Measurements from ENCODE around the gene NYNRIN. TPM values are rescaled to one million over a fixed set of nuclear protein-coding genes. Genes with fewer than 3 reads are reported as not detected.
"Not testable (repeated sequence)": the region's sequence is repeated elsewhere in the genome, so short reads cannot be mapped to it uniquely, and the experiment has no call there.

Gene NYNRIN
- total RNA-seq, result 10 to 100 TPM; 18.5 to 43.6 (median 29.8) TPM

DNA sequence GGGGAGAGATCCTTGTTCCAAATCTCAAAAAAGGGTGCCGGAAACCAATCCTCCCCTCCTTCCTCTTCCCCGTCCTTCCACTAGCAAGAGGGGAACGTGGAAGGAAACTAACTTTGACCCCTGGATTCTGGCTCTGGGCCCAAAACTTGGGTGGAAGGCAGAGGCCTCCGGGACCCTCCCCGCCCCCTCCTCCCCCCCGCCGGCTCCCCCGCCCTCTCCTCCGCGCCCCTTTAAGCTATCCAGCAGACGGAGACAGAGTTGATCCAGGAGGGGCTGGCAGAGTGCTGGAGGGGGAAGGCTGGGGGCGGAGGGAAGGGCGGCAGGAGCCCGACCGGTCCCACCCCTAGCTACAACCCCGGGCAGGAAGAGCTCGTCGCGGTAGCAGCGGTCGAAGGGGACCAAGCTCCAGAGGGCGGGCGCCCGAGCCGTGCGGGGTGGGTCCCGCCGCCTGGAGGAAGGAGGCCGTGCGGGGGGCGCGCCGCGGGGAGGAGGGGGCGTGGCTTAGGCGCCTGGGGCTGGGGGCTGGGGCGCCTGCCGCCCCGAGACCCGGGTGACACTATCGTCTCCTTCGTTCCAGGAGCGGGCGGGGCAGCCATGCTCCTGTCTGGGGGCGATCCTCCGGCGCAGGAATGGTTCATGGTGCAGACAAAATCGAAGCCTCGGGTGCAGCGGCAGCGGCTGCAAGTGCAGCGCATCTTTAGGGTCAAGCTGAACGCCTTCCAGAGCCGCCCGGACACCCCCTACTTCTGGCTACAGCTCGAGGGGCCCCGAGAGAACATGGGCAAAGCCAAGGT lies at the start of gene NYNRIN:
Gene NYNRIN, plus strand, starts transcription at position 351 of the 794 bp plus-strand sequence. Its CDS starts 244 bp downstream, at position 595.
- 7% methylated on average over 15 of the region's 57 CpGs for WGBS
- peaks cover 94% of the 10 kb centered on the region for H3K4me1 ChIP-seq
- DNase-seq (ENCODE audit: low spot score in 2 of 2), result peak in 1 of 2 donors; percentile 73

DNA sequence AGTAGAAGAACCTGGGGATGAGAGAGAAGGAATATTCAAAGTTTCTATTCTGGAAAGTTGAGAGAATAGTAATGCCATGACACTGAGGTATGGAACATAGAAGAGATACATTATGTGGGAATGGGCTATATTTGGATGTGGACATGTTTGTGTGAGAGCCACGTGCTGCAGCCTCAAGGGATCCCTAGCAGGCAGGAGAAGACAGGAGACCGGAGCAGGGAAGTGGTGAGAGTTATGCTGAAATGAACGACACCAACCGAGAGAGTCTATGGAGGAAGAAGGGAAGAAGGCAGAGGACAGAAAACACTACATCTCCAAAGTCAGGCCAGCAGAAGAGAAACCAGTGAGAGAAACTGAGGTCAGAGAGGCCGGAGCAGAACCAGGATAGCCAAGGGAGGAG lies 49.1 kb upstream of the NYNRIN start:
- Histone ChIP-seq H3K4me3 (no peak overlapping the region), H3K9me3 (no peaks in the 10 kb centered on the region), H3K27ac (no peak overlapping the region), H3K36me3 (no peaks in the 10 kb centered on the region), H3K27me3 (no peaks in the 10 kb centered on the region), H3K4me1 (no peaks in the 10 kb centered on the region)
- 75% methylated on average over 5 of the region's 5 CpGs for WGBS
- TF ChIP-seq POLR2A (IDR thresholded peaks at IDR 0.05) (no peak), POLR2AphosphoS5 (IDR thresholded peaks at IDR 0.05) (no peak), EP300 (IDR thresholded peaks at IDR 0.05) (no peak)
- no peak for DNase-seq (ENCODE audit: low spot score in 2 of 2)

More for the DNA sequence above, at the start of gene NYNRIN:
- H3K9me3 ChIP-seq, result no peaks in the 10 kb centered on the region
- no peaks in the 10 kb centered on the region for H3K27me3 ChIP-seq
- H3K4me3 ChIP-seq, result peak within 1 kb of the TSS; percentile 62
- no peaks in the 10 kb centered on the region for H3K36me3 ChIP-seq
- TF ChIP-seq POLR2A (IDR thresholded peaks at IDR 0.05), result no peak
- no peak for TF ChIP-seq EP300 (IDR thresholded peaks at IDR 0.05)
- no peak for TF ChIP-seq POLR2AphosphoS5 (IDR thresholded peaks at IDR 0.05)
- TF ChIP-seq, protein P1, sequence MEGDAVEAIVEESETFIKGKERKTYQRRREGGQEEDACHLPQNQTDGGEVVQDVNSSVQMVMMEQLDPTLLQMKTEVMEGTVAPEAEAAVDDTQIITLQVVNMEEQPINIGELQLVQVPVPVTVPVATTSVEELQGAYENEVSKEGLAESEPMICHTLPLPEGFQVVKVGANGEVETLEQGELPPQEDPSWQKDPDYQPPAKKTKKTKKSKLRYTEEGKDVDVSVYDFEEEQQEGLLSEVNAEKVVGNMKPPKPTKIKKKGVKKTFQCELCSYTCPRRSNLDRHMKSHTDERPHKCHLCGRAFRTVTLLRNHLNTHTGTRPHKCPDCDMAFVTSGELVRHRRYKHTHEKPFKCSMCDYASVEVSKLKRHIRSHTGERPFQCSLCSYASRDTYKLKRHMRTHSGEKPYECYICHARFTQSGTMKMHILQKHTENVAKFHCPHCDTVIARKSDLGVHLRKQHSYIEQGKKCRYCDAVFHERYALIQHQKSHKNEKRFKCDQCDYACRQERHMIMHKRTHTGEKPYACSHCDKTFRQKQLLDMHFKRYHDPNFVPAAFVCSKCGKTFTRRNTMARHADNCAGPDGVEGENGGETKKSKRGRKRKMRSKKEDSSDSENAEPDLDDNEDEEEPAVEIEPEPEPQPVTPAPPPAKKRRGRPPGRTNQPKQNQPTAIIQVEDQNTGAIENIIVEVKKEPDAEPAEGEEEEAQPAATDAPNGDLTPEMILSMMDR (IDR thresholded peaks at IDR 0.05), result no peak
- peak within 1 kb of the TSS; percentile 89 for H3K27ac ChIP-seq

GRCh38 chr14:24351517-24351916 lies 47.3 kb upstream of the NYNRIN start:
- Histone ChIP-seq H3K4me3 (no peak overlapping the region), H3K27me3 (no peaks in the 10 kb centered on the region), H3K27ac (no peak overlapping the region), H3K36me3 (no peaks in the 10 kb centered on the region), H3K4me1 (no peaks in the 10 kb centered on the region), H3K9me3 (no peaks in the 10 kb centered on the region)
- DNase-seq (ENCODE audit: low spot score in 2 of 2), result no peak
- whole genome bisulfite sequencing, result 38% methylated on average over 4 of the region's 4 CpGs
- TF ChIP-seq POLR2AphosphoS5 (IDR thresholded peaks at IDR 0.05) (no peak), EP300 (IDR thresholded peaks at IDR 0.05) (no peak), POLR2A (IDR thresholded peaks at IDR 0.05) (no peak)
- TF ChIP-seq, protein P1 (IDR thresholded peaks at IDR 0.05), result no peak

DNA sequence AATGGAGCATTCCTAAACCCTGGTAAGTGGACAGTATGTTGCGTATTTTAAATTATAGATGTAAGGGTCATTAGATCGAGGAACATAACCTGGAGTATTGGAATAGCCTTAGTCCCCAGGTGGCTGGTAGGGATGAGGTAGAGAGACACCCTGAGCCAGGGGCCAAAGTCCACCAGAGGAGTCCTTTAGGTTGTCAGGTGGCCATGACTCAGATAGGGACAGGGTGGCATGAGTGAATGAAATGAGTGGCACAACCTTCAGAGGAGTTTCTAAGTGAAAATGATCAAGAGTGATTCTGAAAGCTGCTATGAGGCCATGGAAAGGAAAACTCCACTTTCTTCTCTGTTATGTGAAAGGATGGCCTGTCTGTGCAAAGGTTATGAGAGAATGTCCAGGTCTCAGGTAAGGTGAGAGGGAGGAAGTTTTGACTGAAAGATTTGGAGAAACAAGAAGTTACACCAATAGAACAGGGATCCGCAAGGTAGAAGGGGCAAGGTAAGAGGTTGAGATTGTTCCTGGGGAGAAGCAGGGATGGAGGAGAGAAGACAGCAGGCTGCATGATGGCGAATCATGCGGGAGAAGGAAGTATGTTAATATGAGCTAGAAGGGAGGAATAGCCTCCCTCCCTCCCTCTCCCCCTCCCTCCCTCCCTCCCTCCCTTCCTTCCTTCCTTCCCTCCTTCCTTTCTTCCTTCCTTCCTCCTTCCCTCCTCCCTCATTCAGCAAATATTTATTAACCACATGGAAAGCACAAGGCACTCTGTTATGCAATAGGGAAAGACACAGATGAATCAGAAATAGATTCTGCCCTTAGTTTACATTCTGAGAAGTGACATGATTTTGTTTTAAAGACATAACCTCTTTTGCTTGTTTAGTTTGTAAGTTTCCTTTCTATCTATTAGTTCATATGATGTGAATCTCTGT lies 45.0 kb upstream of the NYNRIN start:
- H3K4me3 ChIP-seq, result no peak overlapping the region
- H3K27ac ChIP-seq, result peak overlapping the region; percentile 40
- DNase-seq (ENCODE audit: low spot score in 2 of 2), result no peak
- no peaks in the 10 kb centered on the region for H3K9me3 ChIP-seq
- 68% methylated on average over 5 of the region's 5 CpGs for WGBS
- no peaks in the 10 kb centered on the region for H3K27me3 ChIP-seq
- H3K36me3 ChIP-seq, result no peaks in the 10 kb centered on the region
- TF ChIP-seq, protein P1 (IDR thresholded peaks at IDR 0.05), result no peak
- no peak for TF ChIP-seq POLR2A (IDR thresholded peaks at IDR 0.05)
- TF ChIP-seq POLR2AphosphoS5 (IDR thresholded peaks at IDR 0.05), result no peak
- TF ChIP-seq EP300 (IDR thresholded peaks at IDR 0.05), result no peak
- no peaks in the 10 kb centered on the region for H3K4me1 ChIP-seq

- not testable (repeated sequence) for H3K9me3 ChIP-seq; H3K4me3 ChIP-seq; H3K27me3 ChIP-seq; H3K4me1 ChIP-seq; H3K36me3 ChIP-seq; DNase-seq (ENCODE audit: low spot score in 2 of 2)
- peak overlapping the region; percentile 40 for H3K27ac ChIP-seq
- WGBS, result 81% methylated on average over 3 of the region's 3 CpGs
Measured at GRCh38 chr14:24354482-24354825, 44.3 kb upstream of the NYNRIN start.

DNA sequence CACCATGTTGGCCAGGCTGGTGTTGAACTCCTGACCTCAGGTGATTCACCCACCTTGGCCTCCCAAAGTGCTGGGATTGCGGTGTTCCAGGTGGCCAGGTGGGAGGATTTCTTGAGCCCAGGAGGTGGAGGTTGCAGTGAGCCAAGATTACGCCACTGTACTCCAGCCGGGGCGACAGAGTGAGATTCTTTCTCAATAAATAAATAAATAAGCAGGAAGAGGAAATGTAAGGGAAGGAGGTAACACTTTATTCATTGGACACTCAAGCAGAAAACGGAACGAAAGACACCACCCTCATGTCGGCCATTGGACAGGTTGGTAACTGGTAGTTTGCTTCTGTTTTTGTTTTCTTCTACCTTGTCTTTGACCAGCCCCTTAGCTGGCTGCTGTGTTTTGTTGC lies 43.8 kb upstream of the NYNRIN start:
- no peak for DNase-seq (ENCODE audit: low spot score in 2 of 2)
- WGBS, result 87% methylated on average over 7 of the region's 7 CpGs
- H3K4me3 ChIP-seq, result no peak overlapping the region
- no peaks in the 10 kb centered on the region for H3K36me3 ChIP-seq
- H3K4me1 ChIP-seq, result no peaks in the 10 kb centered on the region
- H3K27me3 ChIP-seq, result no peaks in the 10 kb centered on the region
- TF ChIP-seq POLR2A (IDR thresholded peaks at IDR 0.05) (no peak), POLR2AphosphoS5 (IDR thresholded peaks at IDR 0.05) (no peak), EP300 (IDR thresholded peaks at IDR 0.05) (no peak)
- TF ChIP-seq, protein P1 (IDR thresholded peaks at IDR 0.05), result no peak
- no peak overlapping the region for H3K27ac ChIP-seq
- H3K9me3 ChIP-seq, result no peaks in the 10 kb centered on the region
